ENCODE measurements around the gene TTLL11. TPM values are rescaled to one million over a fixed set of nuclear protein-coding genes. Genes with fewer than 3 reads are reported as not detected.

Gene TTLL11
- total RNA-seq, 4 donors from 2014 or later = 3.2 to 11.8 (median 9.0) TPM

DNA sequence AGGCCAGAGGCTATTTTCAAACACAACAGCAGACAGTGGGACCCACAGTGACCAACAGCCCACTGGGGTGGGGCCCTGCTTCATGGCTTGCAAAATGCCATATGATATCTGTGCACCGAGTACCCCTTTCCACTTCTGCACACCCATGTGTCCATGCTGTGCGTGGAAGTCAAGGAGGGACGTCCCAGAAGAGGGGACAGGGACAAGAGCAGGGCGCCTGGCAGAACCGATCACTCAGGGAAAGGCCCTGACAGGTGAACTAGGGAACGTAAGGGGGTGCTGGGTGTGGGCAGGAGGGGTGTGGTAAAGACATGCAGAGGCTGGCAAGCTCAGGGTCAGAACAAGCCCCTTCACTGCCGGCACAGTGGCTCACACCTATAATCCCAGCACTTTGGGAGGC lies 7.6 kb upstream of the TTLL11 start:
- H3K27ac ChIP-seq = no peak overlapping the region
- 65 to 80% methylated on average over 6 to 7 of the region's 7 CpGs for WGBS, 2 donors
- DNase-seq = no peak
- no peak overlapping the region for H3K4me3 ChIP-seq
- H3K27me3 ChIP-seq = no peaks in the 10 kb centered on the region
- no peaks in the 10 kb centered on the region for H3K36me3 ChIP-seq
- intact Hi-C loops (cut with DNase I) = no loop called here
- TF ChIP-seq, protein P1, sequence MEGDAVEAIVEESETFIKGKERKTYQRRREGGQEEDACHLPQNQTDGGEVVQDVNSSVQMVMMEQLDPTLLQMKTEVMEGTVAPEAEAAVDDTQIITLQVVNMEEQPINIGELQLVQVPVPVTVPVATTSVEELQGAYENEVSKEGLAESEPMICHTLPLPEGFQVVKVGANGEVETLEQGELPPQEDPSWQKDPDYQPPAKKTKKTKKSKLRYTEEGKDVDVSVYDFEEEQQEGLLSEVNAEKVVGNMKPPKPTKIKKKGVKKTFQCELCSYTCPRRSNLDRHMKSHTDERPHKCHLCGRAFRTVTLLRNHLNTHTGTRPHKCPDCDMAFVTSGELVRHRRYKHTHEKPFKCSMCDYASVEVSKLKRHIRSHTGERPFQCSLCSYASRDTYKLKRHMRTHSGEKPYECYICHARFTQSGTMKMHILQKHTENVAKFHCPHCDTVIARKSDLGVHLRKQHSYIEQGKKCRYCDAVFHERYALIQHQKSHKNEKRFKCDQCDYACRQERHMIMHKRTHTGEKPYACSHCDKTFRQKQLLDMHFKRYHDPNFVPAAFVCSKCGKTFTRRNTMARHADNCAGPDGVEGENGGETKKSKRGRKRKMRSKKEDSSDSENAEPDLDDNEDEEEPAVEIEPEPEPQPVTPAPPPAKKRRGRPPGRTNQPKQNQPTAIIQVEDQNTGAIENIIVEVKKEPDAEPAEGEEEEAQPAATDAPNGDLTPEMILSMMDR (IDR thresholded peaks at IDR 0.05) = no peak
- no peak for TF ChIP-seq POLR2A (IDR thresholded peaks at IDR 0.05)
- H3K4me1 ChIP-seq = peaks cover 0 to 8% (median 4%) of the 10 kb centered on the region in 3 donors
- H3K9me3 ChIP-seq = peaks cover 0 to 12% (median 0%) of the 10 kb centered on the region in 3 donors

DNA sequence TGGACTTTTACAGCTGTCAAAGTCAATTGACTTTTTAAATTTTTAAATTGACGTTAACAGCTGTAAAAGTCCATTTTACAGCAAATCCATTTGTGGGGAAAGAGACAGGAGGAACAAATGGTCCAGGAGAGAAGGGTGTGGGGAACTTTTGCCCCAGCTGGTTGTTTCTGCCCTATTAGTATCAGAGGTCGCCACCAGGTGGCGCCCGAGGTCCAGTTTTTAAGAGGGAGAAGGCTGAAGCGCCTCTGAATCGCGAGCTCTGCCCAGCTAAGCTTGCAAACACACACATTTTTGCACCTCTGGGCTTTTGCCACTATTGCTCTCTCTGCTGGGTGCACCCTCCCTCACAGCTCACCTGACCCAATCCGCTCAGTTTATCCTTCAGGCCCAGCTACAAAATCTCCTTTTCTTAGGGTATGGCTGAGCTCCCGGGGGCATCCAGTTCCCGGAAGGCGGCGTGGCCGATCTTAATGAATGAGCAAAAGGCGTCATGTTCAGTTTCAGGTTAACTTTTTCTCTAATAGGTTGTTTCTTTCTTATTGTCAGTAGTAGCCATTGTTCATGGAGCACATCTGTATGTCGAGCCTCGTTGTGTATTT lies 6.3 kb upstream of the TTLL11 start:
- TF ChIP-seq POLR2A (IDR thresholded peaks at IDR 0.05) = no peak
- TF ChIP-seq, protein P1 (IDR thresholded peaks at IDR 0.05) = peak; percentile 82 to 87 (median 84)
- peak; percentile 20 for DNase-seq
- peak overlapping the region in 1 of 4 donors; percentile 15 for H3K4me3 ChIP-seq
- no peaks in the 10 kb centered on the region for H3K27me3 ChIP-seq
- peaks cover 0 to 15% (median 4%) of the 10 kb centered on the region in 3 donors for H3K4me1 ChIP-seq
- H3K9me3 ChIP-seq = peaks cover 0 to 8% (median 0%) of the 10 kb centered on the region in 3 donors
- intact Hi-C loops (cut with DNase I) = no loop called here
- H3K36me3 ChIP-seq = no peaks in the 10 kb centered on the region
- WGBS, 2 donors = 27 to 40% methylated on average over 16 of the region's 16 CpGs
- no peak overlapping the region for H3K27ac ChIP-seq

DNA sequence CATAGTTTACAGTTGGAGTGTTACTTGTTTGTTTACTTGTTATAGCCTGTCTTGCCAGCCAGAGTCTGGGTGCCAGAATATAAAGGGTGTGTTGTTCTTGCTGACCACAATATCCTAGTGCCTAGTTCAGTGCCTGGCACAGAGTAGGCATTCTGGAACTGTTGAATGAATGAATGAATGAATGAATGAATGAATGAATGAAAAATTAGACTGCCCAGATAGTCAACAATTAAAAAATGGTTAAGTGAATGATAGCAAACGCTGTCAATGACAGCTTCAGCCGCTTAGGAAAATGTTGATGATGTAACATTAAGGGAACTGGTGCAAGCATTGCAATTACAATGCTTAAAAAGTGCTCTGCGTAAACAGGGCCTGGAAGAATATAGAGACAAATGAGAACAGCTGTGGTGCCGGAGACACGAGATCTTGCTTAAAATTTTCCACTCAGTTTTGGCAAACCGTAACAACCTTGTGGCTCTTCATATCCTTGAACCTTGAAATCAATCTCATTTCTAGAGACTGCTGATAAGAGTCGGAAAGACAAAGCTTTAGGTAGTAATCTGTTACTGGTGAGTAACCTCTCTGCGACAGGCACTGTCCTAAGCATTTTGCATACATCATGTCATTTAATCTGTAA lies 4.7 kb upstream of the TTLL11 start:
- H3K4me1 ChIP-seq = peaks cover 4 to 22% (median 8%) of the 10 kb centered on the region in 3 donors
- no peak for DNase-seq
- no peak overlapping the region for H3K4me3 ChIP-seq
- H3K36me3 ChIP-seq = no peaks in the 10 kb centered on the region
- 56 to 60% methylated on average over 8 of the region's 8 CpGs for WGBS, 2 donors
- H3K27ac ChIP-seq = peak overlapping the region in 2 of 4 donors; percentile 7 to 45
- TF ChIP-seq, protein P1 (IDR thresholded peaks at IDR 0.05) = no peak
- TF ChIP-seq POLR2A (IDR thresholded peaks at IDR 0.05) = no peak
- intact Hi-C loops (cut with DNase I) = no loop called here
- no peaks in the 10 kb centered on the region for H3K9me3 ChIP-seq
- H3K27me3 ChIP-seq = no peaks in the 10 kb centered on the region

DNA sequence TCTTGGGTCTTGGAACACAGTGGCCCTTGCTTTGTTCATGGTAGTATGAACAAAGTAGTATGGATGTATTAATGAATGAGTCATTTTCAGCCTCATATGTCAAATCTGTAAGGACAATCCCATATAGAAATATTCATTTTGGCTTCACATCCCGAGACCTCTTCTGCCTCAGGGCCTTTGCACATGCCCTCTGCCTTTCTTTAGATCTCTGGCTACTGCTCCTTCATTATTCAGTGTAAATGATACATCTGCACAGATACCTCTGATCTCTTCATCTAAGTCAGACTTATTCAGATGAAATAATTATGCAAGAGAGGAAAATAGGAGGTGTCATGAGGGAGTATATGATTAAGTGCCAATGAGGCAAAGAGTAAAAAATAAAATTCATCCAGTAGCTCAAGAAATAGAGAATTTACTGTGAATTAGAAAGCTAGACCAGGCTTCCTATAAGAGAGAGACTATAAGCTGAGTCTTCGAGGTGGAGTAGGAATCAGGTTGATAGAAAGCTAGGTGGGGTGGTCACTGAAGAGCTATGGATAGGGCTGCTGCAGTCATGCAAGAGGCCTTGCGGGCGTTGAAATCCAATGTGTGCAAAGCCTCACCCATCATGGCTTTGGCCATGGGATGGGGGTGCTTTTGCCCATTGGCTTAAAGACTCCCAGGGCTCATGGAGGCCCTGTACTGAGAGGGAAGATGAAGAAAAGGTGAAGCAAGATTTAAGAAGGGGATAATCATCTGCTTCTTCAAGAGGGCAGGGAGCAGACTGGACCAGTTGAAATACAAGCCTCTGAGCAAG lies 3.7 kb upstream of the TTLL11 start:
- Histone ChIP-seq H3K36me3 (no peaks in the 10 kb centered on the region), H3K27ac (peak overlapping the region in 1 of 4 donors; percentile 45), H3K4me1 (peaks cover 9 to 31% (median 16%) of the 10 kb centered on the region in 3 donors), H3K27me3 (no peaks in the 10 kb centered on the region), H3K4me3 (no peak overlapping the region), H3K9me3 (no peaks in the 10 kb centered on the region)
- DNase-seq = no peak
- 64 to 80% methylated on average over 4 of the region's 4 CpGs for WGBS, 2 donors
- intact Hi-C loops (cut with DNase I) = no loop called here
- no peak for TF ChIP-seq POLR2A (IDR thresholded peaks at IDR 0.05)
- TF ChIP-seq, protein P1 (IDR thresholded peaks at IDR 0.05) = no peak
